DMS153 treated with DMSO at 0.1 percent for 48 hours (cell line): ENCODE data around the gene SHC4.
"Not testable (repeated sequence)": the region's sequence is repeated elsewhere in the genome, so short reads cannot be mapped to it uniquely, and the experiment has no call there.

ENCODE experiments used
- DNase-seq: peaks from one replicate; lab custom pipeline; 2025; ENCODE audit not compliant: unreplicated experiment; lab: John Stamatoyannopoulos, UW

The SHC4 gene

DNA sequence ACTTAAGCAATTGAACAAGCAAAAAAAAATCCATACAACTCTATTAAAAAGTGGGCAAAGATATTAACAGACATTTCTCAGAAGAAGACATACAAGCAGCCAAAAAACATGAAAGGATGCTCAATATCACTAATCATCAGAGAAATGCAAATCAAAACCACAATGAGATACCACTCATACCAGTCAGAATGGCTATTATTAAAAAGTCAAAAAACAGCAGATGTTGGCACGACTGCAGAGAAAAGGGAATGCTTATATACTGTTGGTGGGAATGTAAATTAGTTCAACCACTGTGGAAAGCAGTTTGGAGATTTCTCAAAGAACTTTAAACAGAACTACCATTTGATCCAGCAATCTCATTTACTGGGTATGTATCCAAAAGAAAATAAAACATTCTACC, 7.2 kb upstream of the SHC4 start:
- not testable (repeated sequence) for DNase-seq

DNA sequence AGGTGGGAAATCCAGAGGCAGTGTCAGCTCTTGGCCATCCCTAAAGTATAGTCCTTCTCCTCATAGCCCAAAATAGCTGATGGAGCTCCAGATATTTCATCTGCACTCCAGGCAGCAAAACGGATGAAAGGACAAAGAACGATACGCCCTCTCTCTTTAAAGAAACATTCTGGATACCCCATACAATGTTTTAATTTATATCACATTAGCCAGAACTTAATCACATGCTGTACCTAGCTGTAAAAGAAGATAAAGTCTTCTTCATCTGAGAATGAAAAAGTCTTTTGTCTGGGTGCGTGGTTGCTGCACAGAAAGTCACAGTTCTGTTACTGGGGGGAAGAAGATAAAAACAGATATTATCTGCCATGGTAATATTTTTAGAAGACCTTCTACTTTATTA, 4.3 kb upstream of the SHC4 start:
- no peak for DNase-seq

DNA sequence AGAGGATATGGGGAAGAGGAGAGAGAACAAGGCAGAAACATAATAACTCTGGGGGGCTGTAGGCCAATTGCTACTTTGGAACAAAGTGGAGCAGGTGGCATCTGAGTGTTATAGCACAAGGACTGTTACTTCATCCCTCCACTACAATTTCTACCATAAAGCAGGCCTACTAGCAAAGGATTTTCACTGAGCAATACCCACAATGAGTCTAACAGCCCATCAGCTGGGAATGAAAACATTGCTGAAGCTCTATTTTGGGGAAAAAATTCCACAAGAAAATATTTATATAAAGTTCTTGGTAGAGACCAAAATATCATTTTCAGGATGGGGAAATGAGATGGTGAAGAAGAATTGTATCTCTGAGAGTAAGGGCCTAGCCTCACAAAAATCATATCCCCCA, 3.6 kb upstream of the SHC4 start:
- no peak for DNase-seq

DNA sequence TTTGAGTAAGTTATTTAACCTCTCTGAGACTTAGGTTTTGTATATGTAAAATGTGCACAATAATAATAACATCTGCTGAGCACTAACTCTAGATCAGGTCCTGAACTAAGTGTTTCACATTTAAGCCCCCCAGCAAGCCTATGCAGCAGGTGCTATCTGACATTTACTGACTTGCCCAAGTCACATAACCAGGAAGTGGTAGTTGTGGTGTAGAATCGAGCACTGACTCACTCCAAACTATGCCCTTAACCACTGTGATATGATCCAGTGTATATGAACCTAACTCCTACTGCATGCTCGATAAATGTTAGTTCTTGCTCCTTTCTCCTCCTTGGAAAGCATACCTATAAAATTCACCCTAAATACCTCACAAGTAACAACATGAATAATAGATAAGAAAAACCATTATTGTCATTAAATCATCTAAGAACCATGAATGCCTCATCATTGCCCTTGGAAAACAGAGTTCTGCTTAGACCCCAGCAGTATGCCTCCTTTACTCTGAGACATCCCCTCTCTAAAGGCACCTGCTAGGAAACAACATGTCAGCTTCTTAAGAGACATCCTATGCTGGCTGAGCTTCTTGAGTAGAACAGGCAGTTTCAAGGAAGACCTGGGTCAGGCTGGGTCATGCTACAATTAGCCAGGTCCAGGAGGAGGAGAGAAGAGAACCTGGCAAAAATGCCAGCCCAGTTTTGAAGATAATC, 3.0 kb upstream of the SHC4 start:
- no peak for DNase-seq

DNA sequence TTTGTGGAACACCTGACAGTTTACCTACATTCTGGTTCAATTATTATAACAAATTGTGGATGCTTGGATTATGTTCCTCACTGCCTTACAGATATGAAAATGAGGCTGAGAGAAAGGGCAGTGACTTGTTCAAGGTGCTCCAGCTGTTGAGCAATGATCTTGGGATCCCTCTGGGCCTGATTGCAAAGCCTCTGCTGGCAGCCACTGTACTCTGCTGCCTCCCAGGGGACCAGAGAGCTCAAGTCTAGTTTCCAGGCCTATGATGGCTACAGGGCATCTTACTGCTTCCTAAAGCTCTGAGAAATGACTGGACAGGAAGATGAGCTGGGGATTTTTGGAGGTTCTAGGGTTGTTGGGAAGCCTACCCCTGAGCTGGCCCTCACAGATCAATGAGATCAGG, 2.3 kb upstream of the SHC4 start:
- DNase-seq = no peak

DNA sequence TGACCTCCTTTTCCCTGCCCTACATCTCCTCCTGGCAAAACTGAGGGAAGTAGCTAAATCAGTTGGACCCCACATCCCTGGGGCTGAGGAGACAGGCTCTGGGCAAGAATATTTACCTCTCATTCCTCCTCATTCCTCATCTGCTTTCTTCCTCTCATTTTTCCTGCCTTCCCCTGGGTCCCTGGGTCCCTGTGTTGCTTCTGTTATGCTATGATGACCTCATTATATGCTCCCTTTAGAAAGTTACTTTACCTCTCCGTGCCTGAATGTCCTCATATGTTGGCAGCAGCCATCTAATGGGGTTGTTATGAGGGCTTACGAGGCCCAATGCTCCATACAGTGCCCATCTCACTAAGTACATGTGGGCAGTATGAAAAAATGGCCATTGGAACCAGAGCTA, 1.2 kb upstream of the SHC4 start:
- no peak for DNase-seq

DNA sequence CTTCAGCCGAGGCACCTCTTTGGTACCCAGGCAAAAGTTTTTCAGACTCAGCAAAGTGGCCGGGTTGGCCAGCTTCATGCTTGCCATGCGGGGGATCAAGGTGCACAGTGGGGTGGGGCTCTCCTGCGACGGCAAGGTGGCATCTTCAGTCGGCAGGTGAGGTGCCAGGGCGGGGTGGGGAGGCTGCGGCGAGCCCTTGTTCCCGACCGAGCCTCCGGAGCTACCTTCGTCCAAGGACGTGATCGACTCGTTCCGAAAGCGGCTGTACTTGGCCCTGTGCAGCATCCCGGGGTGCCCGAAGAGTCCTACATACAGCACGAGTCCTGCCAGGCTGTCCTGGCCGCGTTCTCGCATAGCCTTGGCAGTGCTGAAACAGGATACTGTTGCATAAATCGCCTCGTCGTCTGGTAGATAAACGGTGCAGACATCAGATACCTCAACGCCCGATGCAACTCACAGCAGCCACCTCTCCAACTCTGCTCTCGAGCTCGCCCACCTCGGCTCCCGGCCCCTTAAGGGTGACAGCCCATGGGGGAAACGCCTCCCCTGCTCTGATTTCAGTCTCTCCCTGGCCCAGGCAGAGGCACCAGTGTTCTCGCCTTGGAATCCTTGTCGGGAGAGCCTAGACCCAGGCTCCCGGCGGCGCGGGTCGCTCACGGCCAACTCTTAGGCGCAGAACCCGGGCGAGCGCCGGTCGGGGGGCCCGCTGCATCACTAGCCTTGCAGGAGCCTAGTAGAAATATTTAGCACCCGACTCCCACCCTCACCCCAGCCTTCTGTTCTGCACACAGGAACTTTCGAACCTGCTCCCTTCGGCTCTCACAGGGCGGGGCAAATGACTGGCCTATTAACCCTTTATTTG, 826 bp downstream of the SHC4 start:
- DNase-seq = no peak

DNA sequence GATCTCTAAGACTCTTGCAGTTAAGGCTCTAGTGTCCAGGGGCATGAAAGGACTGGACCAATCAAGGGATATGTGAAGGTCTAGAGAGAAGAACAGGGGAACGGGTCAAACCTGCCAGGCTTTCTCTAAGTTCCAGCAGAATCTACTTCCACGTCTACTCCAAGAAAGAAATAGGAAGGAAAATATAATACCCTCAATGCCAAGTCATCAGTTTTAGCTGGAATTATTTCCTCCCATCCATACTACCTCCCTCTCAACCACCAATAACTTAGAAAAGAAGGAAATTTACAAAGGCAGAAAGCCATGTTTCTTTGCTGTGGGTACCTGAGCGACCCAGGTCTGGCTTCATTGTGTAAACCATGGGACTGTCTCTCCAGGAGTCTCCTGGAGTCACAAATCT, 7.8 kb downstream of the SHC4 start:
- no peak for DNase-seq

DNA sequence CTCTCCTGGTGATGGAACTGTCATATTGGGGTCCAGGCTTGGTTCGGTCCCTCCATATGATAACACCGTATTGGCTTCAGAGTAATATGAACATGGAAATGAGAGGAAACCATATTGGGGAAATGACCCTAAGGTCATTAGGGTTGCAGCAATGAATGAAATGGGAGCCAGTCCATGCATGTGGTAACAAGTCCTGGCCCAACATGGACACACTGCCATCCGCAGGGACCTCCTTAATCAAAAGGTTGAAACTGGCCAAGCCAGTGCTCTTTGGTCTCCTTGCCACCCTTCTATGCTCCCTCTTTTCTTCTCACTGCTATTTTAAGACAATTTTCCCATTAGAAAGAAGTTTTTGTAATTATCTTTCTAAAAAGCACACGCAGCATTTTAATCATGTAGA, 8.3 kb downstream of the SHC4 start:
- no peak for DNase-seq

DNA sequence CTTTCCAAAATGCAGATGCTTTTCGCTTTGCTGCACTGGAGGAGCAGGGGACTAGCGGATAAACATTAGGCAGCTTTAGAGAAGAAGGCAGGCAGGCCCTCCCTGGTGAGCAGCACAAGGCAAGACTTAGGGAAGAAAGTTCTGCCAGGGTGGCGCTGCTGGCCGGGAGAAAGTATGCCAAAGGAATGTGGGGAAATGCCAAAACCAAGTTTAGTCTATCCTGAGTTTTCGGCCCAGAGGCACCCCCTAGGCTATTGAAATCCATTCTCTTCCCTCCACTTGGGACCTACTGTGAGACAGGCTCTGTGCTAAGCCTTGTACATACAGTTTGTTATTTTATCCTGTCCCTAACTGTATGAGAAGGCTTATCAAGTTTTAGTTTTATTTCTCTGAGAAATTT, 9.2 kb downstream of the SHC4 start:
- DNase-seq = no peak

DNA sequence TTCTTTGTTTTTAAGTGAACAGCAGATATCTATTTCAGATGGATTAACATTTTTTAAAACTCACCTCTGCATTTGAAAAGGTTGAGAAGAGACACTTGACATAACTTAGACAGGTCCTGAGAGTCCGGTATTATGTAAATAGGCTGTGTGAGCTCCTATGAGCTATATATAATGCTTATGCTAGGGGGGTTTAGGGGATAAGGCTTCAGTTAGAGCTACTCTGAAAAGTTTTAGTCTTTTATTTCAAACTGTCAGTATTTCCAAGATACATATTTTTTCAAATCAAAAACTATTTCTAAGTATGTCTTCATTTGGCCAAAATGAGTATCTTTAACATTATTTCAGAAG, 16.9 kb downstream of the SHC4 start:
- DNase-seq = no peak

DNA sequence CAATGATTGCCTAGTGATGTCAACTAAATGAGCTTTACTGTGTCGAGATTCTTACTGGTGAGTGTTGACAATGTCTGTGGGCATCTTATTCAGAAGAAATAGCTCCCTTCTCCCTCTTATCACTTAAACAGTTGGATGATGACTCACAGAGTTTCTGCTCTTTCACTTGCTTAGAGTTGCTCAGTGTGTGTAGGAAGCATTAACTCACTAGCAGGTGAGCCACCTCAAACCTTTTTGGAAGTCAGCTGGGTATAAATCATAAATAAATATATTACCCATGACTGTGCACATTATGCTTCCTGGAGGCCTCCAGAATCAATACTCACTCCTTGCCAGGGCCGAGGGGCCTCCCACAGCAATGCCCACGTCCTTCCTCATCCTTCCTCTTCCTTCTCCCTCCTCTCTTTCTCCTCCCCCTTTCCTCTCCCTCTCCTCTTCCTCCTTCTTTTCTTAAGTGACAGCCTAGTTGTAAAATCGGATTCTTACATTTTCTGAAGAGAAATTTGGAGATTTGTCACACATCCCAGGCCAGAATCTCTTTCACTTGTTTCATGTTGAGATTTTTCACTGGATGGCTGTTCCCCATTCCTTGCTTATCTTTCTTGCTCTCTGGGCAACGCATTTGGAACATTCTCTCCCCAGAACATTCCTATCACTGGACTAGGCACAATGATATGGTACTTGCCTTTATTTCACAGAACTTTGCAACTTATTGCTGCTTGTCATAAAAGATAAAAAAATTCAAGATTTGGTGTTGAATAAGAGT, 17.5 kb downstream of the SHC4 start:
- no peak for DNase-seq

DNA sequence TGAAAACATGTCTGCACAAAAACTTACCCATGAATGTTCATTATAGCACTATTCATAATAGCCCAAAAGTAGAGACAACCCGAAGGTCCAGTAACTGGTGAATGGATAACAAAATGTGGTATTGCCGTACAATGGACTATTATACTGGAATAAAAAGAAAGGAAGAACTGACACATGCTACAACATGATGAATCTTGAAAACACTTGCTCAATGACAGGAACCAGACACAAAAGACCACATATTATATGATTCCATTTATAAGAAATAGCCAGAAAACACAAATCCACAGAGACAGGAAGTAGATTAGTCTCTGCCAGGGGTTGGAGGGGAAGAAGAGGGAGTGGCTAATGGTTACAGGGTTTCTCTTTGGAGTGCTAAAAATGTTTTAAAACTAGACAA, 18.3 kb downstream of the SHC4 start:
- DNase-seq = no peak

DNA sequence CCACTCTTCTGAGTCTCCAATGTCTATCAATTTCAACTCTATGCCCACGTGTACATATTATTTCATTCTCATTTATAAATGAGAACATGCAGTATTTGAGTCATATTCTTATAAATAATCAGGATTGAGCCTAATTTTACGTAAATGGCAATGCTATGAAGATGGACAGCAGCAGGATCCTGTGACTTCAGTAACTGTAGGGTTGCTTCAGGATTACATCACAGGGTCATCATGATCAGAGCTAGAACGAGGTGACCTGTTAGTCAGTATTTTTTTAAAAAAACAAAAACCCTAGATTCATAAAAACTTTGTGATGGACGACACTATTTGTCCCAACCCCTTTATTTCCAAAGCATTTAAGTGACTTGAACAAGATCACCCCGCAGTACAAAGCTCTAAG, 21.8 kb downstream of the SHC4 start:
- no peak for DNase-seq

DNA sequence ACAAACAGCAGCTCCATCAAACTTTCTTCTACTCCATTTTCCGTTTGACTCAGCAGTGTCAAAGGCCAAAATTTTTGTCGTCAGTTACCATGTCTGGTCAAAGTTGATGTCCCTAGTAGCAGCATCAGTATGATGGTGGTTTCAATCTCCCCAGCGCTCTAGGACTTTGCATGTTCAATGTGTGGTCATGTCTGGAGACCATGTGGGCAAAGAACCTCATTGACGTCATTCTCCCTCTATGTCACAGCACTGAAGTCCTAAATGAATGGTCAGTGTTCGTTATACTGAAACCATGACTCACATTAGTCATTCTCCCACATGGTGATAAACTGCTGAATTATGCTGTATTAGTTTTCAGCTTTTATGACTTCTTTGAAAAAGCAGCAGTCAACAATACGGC, 23.2 kb downstream of the SHC4 start:
- DNase-seq = no peak

DNA sequence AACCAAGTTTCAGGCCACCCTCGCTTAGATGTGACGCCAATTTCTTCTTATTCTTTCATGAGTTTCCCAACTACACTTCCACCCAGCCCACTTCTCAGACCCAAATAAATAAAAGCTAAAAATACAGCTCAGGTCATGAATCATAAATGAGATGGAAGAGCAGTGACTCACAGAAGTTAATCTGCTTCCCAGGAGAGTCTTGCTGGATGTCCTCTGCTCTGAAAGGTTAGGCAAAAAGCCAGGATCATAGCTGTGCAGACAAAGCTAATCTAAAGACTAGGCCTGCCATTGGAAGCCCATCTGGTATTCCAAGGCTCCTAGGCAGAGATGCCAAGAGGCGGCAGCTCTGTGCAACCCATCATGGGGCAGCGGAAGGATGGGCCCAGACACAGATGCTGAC, 24.1 kb downstream of the SHC4 start:
- DNase-seq = no peak

DNA sequence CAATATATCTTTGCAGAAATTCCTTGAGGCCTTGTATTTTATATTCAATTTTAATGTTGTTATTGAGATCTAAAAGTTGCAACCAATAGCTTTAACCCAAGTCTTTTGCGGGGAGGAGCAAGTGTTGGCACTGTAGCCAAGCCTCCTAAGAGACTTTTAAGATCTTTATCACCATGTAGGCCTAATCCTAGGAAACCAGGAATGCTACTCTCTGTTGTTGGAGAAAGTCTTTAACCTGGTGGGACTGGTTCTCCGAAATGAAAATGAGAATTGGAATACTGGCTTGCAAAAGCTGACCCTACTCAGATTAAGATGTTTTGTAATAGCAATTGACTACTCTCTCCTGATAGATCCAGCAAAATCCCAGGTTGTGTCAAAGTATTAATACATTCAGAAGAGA, 25.8 kb downstream of the SHC4 start:
- DNase-seq = no peak

DNA sequence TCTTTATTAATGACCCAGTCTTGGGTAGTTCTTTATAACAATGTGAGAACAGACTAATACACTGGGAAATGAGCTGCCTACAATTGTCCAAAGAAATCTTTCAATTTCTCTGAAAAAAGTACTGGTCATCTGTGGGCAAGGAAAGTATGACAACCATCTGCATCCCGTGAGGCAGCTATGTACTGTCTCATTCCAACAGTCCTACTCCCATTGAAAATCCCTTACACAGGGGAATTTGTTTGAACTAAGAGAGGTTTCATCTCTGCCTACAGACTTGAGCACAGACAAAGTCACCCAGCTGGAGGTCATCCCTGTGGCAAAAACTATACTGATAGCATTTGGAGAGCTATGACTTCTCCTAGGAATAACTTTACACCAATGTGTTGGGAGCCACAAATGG, 27.1 kb downstream of the SHC4 start:
- DNase-seq = no peak

DNA sequence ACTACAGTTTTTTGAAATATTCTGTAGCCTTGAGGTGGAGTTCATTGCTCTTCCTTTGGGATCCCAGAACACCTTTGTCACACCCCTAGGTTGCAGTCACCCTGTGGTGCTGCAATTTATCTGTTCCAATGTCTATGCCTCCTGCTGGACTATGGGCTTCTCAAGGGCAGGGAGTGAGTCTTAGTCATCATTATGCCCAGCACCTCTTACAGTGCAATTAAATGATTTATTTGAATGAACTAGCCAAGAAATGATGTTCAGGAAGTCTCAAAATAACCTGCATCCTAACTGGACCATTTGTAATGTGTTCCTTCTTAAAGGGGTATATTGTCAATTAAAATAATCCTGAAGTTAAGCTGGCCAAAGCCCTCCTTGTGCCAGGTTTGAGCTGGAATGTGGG, 28.5 kb downstream of the SHC4 start:
- DNase-seq = no peak

DNA sequence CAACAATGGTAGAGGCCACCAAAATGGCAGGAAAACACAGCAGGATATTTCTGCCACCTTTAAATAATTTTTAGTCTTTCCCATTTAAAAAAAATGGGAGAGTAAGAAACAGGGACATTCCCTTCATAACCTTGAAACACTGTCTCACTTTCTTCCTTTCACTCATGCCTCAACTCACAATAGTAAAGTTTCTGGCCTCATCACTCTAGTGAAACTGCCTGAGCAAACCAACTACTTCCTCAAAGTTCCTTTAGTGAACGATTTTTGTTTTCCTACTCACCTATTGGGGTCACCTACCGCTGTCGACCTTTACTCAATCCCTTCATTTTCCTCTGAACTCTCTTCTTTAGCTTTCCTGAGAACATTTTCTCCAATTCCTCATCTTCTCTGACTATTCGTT, 33.0 kb downstream of the SHC4 start:
- no peak for DNase-seq

DNA sequence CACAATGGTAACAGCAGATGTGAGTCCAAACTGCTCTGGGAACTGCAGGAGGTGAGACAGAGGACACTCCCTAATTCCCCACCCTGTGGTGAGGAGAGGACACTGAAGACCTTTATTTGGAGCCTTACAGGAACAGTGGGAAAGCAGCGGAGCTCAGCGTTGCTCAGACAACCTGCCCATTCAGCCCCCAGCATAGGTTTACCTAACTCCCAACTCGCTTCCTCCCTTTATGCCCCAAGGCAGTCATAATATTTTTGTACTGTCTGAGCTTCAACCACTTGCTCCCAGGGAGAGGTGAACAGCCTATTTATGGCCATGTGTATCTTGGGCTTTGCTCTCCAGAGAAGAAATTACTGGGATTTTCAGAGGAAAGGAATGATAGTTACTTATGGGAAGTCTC, 34.1 kb downstream of the SHC4 start:
- no peak for DNase-seq

DNA sequence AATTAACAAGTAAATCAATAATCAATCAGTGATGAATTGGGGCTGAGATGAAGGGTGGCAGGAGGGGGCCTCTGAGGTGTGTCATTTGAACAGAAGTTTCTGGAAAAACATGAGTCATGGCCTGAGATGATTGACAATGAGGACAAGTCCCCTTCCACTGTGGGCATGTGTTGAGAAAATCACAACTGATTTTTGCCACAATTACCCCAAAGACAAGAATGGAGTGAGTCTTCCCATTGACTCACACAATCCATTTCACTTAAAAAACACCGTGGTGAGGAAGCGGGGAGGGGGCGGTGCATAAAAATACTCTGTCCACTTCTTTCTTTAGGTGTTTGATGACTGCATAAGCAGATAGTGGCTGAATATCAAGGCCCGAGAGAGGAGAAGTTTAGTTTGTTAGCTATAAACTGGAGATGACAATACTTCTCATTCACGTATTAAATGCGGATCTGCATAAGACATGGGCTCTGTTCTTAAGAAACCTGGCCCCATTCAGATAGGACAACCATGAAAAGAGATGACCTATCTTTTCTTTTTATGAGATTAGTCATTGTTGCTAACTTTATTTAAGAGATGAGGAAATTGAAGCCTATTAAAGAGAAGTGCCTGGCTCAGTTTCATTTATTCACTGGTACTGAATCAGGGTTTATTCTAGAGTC, 34.7 kb downstream of the SHC4 start:
- no peak for DNase-seq
